NCI-H748 (cell line): ENCODE data around the gene ZC3H12C.

Experiments used
- DNase-seq: peaks from one replicate; lab custom pipeline; 2025; ENCODE audit not compliant: unreplicated experiment; lab: John Stamatoyannopoulos, UW

The ZC3H12C gene

DNA sequence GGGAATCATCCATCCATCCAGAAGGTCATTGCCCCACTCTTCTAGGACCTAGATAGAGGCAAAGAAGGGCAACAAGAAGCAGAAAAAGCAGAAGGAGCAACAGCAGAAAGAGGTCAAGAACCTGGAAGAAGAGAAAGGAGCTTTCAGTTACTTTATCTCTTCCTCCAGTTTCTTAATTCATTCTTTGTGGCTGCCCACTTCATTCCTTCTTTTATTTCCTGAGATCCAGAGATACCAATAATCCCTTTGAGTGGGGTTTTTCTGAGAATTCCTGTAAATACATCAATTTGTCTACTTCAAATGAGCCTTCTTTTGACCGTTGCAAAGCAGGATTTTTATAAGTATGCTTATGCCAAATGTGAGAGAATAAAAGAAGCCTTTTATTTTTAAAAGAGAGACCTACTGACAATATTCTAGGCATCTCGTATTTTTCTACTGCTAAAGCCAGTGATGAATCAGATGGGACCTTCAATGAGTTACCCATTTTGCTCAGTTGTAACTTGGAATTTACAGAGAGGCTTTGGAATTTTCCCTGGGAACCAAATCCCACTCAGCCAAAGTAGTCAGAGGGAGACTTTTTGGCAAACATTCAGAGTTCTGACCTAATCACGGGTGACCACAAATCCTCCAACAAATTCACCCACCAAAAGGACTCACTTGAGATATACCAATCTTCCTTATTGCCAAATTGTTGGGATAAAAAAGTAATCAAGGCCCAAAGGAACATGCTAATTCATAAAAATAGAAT is 54.9 kb downstream of the ZC3H12C start:
- DNase-seq = no peak

DNA sequence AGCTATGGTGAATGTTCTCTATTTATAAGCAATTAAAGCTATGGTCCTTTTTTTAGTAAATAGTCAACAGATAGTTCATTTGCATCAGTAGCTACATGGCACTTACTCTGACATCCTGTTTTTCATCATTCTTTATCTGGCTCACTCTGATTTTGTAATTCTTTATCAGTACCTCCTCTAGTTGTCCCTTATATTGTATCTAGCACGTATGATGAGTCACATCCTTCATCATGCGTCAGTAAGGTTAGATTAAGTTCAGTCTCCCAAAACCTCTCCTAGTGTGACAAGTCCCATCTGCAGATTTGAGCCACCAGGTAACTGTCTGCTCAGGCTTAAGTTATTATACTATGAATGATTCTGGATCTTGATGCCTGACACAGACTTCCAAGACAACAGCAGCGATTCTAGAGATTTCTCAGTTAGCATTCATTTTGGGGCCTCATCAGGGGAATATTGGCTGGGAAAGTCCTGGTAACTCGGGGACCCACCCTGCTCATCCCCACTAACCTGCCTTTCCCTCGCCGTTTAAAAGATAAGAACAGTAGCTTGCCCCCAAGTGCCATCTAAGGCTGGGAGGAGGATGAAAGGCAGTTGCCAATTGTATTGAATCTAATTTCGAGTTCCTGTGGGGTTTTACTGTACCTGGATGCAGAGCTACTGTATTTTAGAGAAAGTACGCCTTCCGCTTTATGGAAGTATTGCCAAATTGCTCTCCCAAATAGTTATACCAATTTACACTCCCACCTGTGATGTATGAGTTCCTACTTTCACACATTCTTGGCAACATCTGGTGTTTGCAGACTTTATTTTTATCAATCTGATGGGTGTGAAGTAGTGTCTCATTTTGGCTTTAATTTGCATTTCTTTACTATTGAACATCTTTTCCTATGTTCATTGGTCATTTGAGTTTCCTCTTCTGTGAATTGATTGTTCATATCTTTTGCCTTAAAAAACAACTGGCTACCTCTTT is 55.9 kb downstream of the ZC3H12C start:
- DNase-seq = no peak

DNA sequence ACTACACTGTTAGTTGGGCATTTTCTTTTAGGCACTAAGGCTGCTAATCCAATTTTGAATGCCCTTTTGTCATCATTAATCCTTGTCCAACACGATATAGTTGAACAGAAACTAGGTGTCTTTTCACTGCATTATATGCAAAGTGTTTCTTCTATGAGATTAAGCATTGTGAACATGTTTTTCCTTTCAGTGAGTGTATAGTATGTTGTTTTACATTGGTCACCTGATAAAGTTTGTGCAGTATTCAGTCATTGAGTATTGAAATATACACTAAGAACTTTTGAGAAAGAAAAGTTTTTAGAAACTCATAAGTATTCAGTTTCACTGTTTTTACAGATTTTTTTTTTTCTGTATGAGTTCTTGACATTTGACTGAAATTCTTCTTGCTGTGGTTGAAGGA is 59.0 kb downstream of the ZC3H12C start:
- no peak for DNase-seq

DNA sequence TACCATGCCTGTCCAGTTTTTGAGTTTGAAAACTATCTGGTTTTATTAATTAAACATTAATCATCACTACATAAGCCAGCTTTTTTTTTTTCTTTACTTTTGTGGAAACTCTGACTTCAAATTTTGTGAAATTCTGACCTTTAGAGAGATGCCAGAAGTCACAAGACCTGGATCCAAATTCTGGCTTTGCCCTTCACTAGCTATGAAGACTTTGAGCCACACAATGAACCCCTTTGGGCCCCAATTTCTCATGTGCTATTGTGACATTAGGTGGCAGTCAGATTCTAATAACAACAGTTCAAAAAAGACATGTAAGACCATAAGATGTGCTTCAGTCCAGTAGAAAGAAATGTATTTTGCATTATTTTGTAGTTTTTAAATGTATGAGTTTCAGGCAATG is 60.3 kb downstream of the ZC3H12C start:
- no peak for DNase-seq

DNA sequence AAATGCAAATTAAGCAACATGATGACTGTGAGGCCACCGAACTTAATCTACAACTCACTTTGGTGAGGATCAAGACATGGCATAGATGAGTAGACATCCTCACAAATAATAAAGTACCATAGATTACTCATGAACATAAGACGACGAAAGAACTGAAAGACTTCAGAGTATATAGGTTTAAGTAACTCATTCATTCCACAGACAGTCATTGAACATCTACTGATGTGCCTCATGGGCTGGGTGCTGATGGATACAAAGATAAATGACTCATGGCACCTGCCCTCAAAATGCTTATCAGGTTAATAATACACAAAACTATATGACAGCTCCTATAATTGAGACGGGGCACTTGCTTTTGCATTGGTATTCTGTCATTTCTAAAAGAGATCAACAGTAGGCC is 63.3 kb downstream of the ZC3H12C start:
- no peak for DNase-seq

DNA sequence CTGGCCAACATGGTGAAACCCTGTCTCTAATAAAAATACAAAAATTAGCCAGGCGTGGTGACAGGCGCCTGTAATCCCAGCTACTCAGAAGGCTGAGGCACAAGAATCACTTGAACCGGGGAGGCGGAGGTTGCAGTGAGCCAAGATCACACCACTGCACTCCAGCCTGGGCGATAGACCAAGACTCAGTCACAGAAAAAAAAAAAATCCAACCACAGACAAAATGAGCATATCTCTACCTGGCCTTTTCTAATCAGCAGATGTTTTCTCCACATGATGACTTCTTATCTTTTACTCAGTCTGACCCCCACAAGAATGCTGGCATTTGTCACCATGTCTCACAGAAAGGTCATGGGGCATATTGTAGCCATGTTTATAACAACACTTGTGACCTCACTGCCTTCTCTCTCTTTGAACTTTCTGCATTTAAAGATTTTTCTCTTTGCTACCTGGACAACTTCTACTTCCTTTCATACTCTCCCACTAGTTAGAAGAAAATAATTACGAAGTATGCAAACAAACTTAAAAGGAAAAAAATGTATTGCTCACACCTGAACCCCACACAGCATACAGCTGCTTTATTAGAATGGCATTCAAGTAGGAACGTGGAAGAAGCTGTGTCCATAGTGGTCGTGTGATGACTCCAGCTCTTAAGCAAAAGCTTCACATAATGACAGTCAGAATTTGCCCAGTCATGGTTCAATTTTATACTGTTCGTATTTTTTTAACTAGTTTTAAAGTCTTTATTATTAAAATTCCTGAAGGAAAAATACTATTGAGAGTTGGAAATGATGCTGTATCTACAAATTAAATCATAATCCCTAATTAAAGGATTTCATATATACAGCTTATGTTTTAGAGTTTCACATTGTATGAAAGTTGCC is 65.4 kb downstream of the ZC3H12C start:
- no peak for DNase-seq

DNA sequence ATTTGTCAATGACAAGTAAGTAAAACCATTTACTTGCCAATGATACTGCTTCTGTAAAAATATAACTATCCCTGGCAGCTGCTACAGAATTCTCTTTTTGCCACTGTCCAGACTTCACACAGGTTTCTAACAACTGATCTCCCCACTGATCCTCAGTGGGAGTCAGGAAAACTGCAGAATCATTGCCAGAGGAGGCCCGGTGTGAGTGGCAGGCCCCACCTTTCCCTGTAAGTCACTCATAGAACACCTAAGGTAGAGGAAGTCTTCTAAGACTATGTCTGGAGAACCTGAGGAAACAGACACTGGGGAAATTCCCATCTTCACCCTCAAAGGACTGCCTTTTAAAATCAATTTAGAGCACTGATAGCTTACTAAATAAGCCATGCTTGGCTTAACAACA is 66.3 kb downstream of the ZC3H12C start:
- no peak for DNase-seq

DNA sequence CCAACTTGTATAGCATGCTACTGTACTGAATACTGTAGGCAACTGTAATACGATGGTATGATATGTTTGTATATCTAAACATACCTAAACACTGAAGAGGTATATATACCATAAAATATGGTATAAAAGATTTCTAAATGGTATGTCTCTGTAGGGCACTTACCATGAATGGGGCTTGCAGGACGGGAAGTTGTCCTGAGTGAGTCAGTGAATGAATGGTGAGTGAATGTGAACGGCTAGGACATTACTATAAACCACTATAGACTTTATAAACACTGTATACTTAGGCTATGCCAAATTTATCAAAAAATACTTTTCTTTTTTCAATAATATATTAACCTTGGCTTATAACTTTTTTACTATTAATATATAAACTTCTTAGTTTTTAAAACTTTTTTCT is 66.8 kb downstream of the ZC3H12C start:
- DNase-seq = no peak

DNA sequence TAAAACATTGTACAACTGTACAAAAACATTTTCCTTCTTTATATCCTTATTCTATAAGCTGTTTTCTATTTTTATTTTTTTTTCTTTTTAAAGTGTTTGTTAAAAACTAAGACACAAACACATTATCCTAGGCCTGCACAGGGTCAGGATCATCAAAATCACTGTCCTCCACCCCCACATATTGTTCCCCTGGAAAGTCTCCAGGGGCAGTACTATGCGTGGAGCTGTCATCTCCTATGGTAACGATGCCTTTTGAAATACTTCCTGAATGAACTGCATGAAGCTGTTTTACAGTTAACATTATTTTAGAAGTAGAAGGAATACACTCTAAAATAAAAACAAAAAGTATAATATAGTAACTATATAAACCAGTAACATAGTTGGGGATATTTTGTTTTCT is 67.2 kb downstream of the ZC3H12C start:
- no peak for DNase-seq

DNA sequence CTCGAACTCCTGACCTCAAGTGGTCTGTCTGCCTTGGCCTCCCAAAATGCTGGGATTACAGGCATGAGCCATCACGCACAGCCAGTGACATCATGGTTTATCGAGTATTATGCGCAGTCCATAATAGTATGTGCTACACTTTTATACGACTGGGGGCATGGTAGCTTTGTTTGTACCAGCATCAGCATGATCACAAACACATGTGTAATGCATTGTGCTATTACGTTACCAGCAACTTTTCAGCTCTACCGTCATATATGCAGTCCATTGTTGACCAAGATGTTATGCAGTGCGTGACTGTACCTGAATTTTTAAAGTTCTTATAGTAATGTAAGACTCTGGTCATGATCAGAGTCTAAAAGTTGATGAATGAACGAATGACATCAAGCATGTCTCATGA is 67.9 kb downstream of the ZC3H12C start:
- no peak for DNase-seq

DNA sequence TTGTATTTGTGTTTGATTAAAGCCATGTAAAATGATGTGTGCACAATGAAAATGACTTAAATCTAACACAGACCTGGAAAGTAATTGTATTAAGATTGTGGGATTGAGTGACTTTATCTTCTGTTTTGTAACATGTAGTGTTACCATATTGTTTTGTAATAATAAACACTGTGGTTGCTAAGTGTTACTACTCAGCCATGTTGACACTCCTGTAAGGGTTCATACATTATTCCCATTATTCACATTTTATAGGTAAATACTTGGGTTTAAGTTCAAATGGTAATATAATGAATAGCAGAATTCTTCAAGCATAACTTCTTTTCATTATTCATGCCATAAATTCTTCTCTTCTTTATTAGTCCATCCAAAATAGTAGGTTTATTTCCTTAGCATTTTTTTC is 69.0 kb downstream of the ZC3H12C start:
- DNase-seq = no peak

DNA sequence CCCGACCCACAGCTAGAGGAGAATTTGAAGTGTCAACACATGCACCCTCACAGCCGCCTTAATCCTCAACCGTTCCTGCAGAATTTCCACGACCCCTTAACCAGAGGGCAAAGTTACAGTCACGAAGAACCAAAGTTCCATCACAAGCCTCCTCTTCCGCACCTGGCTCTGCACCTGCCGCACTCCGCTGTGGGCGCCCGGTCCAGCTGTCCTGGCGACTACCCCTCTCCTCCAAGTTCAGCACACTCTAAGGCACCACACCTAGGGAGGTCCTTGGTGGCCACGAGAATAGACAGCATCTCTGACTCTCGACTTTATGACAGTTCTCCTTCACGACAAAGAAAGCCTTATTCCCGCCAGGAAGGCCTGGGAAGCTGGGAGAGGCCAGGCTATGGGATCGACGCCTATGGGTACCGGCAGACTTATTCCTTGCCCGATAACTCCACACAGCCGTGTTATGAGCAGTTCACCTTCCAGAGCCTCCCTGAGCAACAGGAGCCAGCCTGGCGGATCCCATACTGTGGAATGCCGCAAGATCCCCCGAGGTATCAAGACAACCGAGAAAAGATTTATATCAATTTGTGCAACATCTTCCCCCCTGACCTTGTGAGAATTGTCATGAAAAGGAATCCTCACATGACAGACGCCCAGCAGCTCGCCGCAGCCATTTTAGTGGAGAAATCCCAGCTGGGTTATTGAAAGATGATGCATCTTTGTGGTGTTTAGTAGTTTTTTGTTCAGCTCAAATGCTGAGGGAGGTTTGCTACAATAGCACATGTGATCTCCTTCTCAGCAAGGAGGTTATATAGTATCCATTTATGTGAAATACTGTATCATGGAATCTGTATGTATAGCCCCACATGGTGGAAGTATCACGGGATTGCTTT is 72.1 kb downstream of the ZC3H12C start:
- no peak for DNase-seq

DNA sequence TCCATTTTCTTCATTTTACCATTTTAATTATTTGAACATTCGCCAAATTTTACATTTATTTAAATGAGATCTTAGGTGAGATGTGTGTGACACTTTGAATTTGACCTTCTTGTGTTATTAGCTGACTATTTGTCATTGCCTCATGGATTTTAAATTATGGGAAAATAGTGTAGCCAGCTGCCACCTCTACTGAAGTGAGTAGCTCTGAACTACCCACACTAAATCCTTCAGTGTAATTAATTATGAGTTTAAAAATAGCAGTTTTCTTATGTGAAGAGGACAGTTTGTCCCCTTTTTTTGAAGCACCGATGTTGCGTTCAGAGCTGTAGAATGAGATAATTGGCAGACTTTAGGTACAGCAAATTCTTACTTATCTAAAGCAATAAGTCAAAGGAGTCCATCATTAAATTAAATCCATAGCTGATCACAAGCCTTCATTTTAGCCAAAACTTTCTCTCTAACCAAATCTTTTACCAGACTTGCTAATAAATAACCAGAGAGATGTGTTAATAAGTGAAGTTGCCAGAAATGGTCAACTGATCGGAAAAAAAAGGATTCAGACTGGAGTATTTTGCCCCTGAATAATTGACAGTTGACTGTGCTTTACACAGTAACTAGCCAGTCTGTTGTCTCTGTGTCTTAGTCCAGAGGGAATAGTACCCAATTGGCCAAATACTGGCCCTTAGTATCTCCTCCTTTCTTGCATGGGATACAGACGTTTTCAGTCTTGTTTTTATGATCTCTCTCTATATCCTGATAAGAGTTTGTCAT is 75.0 kb downstream of the ZC3H12C start:
- no peak for DNase-seq

DNA sequence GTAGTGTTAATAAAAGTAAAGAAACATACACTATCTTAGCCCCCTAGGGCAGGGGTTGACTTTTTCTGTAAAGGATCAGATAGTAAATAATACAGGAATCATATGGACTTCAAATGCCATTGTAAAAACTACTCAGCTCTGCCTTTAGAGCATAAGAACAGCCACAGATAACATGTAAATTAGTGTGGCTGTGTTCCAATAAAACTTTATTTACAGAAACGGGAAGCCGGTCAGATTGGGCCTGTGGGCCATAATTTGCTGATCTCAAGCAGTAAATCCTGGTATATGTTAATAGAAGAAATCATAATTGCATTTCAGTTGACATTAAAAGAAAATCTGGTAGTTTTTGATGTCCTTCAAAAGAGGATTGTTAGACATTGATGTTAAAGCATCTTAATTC is 76.5 kb downstream of the ZC3H12C start:
- no peak for DNase-seq

DNA sequence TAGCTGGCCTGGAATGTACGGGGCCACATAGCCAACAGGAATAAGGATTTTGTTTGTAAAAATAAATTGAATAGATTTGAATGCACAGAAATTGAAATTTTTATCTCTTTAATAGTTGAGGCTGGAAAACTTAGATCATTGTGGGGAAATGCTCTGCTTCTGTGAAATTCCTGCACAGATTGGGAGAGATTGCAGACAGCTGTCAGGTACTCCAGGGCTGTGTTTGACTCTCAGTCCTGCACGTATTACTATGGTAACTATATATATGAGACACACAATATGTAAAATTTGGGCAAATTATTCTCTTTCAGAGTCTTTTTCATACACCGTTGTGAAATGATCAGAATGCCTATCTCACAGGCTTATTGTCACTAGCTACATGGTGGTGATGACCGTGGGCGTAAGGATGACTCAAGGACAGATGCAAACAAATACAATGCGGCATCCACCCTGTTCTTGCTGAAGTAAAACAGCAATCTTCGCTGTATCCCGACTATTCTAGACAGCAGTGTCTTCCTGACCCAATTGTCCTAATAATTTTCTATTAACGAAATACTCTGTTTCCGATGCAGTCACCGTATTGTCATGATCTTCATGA is 79.4 kb downstream of the ZC3H12C start:
- DNase-seq = no peak

DNA sequence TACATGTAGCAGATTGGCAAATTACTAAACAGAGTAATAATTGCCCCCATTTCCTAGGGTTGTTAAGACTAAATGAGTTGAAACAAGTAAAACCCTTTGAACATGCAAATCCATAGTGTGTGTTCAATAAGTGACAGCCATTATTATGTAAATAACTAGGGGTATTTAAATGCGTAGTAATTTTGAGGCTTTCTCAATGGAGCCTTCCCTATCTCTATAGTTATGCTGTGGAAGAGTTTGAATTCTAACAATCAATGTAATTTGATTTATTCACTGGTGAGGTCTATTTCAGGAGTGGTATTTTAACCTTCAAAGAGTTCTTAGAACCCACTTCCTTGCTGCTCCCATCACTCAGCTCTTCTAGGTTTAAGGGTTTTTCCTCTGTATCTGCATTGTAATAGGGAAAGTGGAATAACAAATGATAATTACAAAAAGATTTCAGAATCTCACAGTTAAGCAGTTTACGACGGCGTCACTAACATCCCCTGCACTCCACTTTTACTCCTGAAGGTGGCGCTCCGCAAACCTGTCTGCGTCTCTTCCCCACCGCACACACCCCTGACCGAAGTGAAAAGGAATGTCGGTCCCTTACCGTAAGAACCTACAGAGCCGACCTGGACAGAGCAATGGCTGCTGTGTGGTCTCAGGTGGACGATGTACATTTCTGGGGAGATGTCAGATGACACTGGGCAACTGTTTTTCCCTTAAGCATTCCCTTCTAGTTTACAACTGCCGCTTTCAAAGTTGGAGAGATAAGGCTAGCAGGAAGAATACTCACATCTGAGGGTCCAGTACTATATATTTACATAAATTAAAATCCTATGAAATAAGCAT is 80.8 kb downstream of the ZC3H12C start:
- DNase-seq = peak; percentile 67

DNA sequence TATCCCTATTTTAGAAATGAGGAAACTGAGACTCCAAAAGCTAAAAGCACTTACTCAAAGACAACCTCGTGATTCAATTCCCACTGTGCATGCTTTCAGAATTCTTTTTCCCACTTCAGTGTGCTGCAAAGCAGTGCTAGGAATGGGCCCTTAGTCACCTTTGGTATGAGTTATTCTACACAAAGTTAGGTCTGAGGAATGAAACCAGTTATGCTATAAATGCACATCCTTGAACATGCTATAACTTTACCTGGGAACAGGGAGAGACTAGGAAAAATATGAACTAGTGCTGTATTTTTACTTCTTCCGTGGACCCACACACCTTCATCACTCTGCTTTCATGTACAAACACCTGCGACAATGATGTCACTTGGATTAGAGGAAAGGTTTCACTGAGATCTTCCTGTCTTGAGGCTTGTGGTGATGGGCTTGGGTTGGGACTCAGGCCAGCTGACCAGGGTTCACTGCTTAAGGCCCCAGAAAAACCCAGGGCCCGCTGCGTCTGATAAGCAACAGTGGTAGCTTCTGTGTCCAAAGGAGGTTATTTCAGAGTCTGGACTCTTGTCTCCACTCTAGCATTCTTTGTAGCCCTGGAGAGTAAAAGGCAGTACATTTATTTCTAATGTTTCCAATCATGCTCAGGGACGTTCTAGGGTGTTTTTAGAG is 81.6 kb downstream of the ZC3H12C start:
- DNase-seq = no peak
